Endodermal cell (in vitro differentiated cells): ENCODE data around the gene ADCY3. TPM values are rescaled to one million over a fixed set of nuclear protein-coding genes. Genes with fewer than 3 reads are reported as not detected.

Experiments used
- DNase-seq: peaks from one replicate; pipeline ENCODE4 v3.0.0-alpha.2; 2017
- H3K27ac ChIP-seq: 2 replicates; pipeline ENCODE4 v1.5.1; 2013; ENCODE audit warnings: mild to moderate bottlenecking, low read depth, low read length, moderate library complexity
- H3K27me3 ChIP-seq: 2 replicates; pipeline ENCODE4 v1.6.1; 2013; ENCODE audit warnings: mild to moderate bottlenecking, low read length, moderate library complexity; ENCODE audit not compliant: insufficient read depth, control insufficient read depth, poor library complexity, severe bottlenecking
- H3K36me3 ChIP-seq: 2 replicates; pipeline ENCODE4 v1.7.0; 2013; ENCODE audit warnings: mild to moderate bottlenecking, low read length, moderate library complexity; ENCODE audit not compliant: control insufficient read depth, insufficient read depth
- H3K4me1 ChIP-seq: one replicate; pipeline ENCODE4 v1.7.0; 2013; ENCODE audit warnings: low read length; ENCODE audit not compliant: control insufficient read depth, insufficient read depth
- H3K4me3 ChIP-seq: 2 replicates; pipeline ENCODE4 v1.5.1; 2013; ENCODE audit warnings: mild to moderate bottlenecking, low read length, moderate library complexity
- H3K9ac ChIP-seq: 2 replicates; pipeline ENCODE4 v1.6.1; 2013; ENCODE audit warnings: mild to moderate bottlenecking, low read length, moderate library complexity; ENCODE audit not compliant: poor library complexity, severe bottlenecking; ENCODE audit errors: extremely low read depth
- H3K9me3 ChIP-seq: 2 replicates; pipeline ENCODE4 v1.6.1; 2013; ENCODE audit warnings: mild to moderate bottlenecking, low read length, moderate library complexity; ENCODE audit not compliant: control insufficient read depth
- H3K27ac Mint-ChIP-seq: 2 replicates; pipeline ENCODE4 v1.8.0; 2020; ENCODE audit warnings: mixed read lengths
- H3K27me3 Mint-ChIP-seq: 2 replicates; pipeline ENCODE4 v1.8.0; 2021; ENCODE audit warnings: mild to moderate bottlenecking, mixed read lengths; ENCODE audit not compliant: insufficient read depth
- H3K36me3 Mint-ChIP-seq: 2 replicates; pipeline ENCODE4 v1.8.0; 2020; ENCODE audit warnings: low read depth, mixed read lengths
- H3K4me1 Mint-ChIP-seq: 2 replicates; pipeline ENCODE4 v1.8.0; 2020; ENCODE audit warnings: mixed read lengths
- H3K4me3 Mint-ChIP-seq: 2 replicates; pipeline ENCODE4 v1.8.0; 2020; ENCODE audit warnings: mild to moderate bottlenecking, moderate library complexity, mixed read lengths
- H3K9me3 Mint-ChIP-seq: 2 replicates; pipeline ENCODE4 v1.8.0; 2020; ENCODE audit warnings: mild to moderate bottlenecking, mixed read lengths
- CTCF ChIP-seq: fragments of 200-600 bp; sonication (generic); conservative IDR thresholded peaks from 2 replicates; pipeline ENCODE4 v1.5.0; 2021; ENCODE audit warnings: antibody characterized with exemption, mild to moderate bottlenecking
- WGBS, 2 experiments: methylation state at CpG; one replicate each; pipeline versions ENCODE4 v1.1.5 to v1.1.7; 2013; ENCODE audit warnings: missing lambda C conversion rate in 2 of 2, mixed read lengths in 1 of 2; ENCODE audit not compliant: insufficient coverage in 1 of 2, insufficient read length in 1 of 2; 5-methylcytosine and 5-hydroxymethylcytosine counted together
- total RNA-seq, 2 donors: library from RNA; stranded (reverse); fragmentation: NEBNext Ultra II Directional in 1 of 2; extraction: Animal tissue kit (Norgen Biotek cat#: 25700) in 1 of 2; gene quantifications; 2 replicates in 1 of 2; 3 replicates in 1 of 2; pipeline ENCODE4 v1.2.1, GENCODE V29; 2021

The ADCY3 gene
- total RNA-seq, 2 donors from 2014 or later = 29.8 to 41.2 TPM

GRCh38 chr2:24908461-24908901, 11.6 kb downstream of the ADCY3 start:
- Mint-ChIP-seq H3K4me1 (no peaks in the 10 kb centered on the region), H3K27me3 (no peaks in the 10 kb centered on the region), H3K9me3 (peaks cover 13% of the 10 kb centered on the region), H3K36me3 (peaks cover 20% of the 10 kb centered on the region), H3K4me3 (no peak overlapping the region), H3K27ac (no peak overlapping the region)
- Histone ChIP-seq H3K9me3 (peaks cover 4% of the 10 kb centered on the region), H3K4me3 (no peak overlapping the region), H3K27me3 (no peaks in the 10 kb centered on the region), H3K9ac (no peak overlapping the region), H3K27ac (no peak overlapping the region), H3K36me3 (peaks cover 3% of the 10 kb centered on the region), H3K4me1 (no peaks in the 10 kb centered on the region)
- TF ChIP-seq CTCF = no peak
- peak; percentile 23 for DNase-seq
- 83 to 85% methylated on average over 6 to 8 of the region's 8 CpGs for WGBS, 2 experiments

GRCh38 chr2:24907116-24907515, 12.9 kb downstream of the ADCY3 start:
- no peak overlapping the region for H3K4me3 ChIP-seq
- H3K4me3 Mint-ChIP-seq = no peak overlapping the region
- no peak overlapping the region for H3K9ac ChIP-seq
- no peak for TF ChIP-seq CTCF
- WGBS, 2 experiments = 96 to 100% methylated on average over 3 to 5 of the region's 5 CpGs
- H3K27me3 Mint-ChIP-seq = no peaks in the 10 kb centered on the region
- no peaks in the 10 kb centered on the region for H3K27me3 ChIP-seq
- peaks cover 29% of the 10 kb centered on the region for H3K36me3 Mint-ChIP-seq
- H3K4me1 ChIP-seq = no peaks in the 10 kb centered on the region
- H3K36me3 ChIP-seq = peaks cover 3% of the 10 kb centered on the region
- peak; percentile 7 for DNase-seq
- no peak overlapping the region for H3K27ac Mint-ChIP-seq
- H3K9me3 ChIP-seq = peaks cover 4% of the 10 kb centered on the region
- no peaks in the 10 kb centered on the region for H3K4me1 Mint-ChIP-seq
- no peak overlapping the region for H3K27ac ChIP-seq
- peaks cover 13% of the 10 kb centered on the region for H3K9me3 Mint-ChIP-seq

- Histone ChIP-seq H3K36me3 (no peaks in the 10 kb centered on the region), H3K4me3 (no peak overlapping the region), H3K9me3 (peaks cover 4% of the 10 kb centered on the region), H3K4me1 (no peaks in the 10 kb centered on the region), H3K27ac (no peak overlapping the region), H3K9ac (no peak overlapping the region), H3K27me3 (no peaks in the 10 kb centered on the region)
- WGBS, 2 experiments = 92 to 97% methylated on average over 6 of the region's 6 CpGs
- no peak for TF ChIP-seq CTCF
- H3K27me3 Mint-ChIP-seq = no peaks in the 10 kb centered on the region
- H3K36me3 Mint-ChIP-seq = peaks cover 25% of the 10 kb centered on the region
- H3K27ac Mint-ChIP-seq = no peak overlapping the region
- H3K4me3 Mint-ChIP-seq = no peak overlapping the region
- H3K9me3 Mint-ChIP-seq = peaks cover 13% of the 10 kb centered on the region
- DNase-seq = peak; percentile 6
- H3K4me1 Mint-ChIP-seq = no peaks in the 10 kb centered on the region
Measured at GRCh38 chr2:24906466-24906865, 13.6 kb downstream of the ADCY3 start.
